ENCODE results near the gene SMAD2.

DNA sequence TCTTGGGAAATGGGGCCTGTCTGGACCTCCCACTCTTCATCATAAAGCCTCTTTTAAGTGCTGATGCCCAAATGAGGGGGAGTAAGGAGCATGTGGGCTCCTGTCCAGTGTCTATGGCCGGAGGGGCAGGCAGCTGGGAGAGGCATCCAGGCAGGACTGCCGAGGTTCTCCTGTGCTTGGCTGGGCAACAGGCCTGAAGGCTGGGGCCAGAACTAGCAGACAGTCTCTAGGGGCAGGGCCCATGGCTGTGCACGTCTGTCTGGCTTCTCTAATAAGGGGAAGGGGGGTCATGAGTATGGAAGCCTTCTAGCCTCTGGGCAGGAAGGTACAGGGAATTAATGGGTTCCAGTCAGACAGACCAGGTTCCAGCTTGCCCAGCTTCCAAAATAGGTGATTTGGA is 128.6 kb downstream of the SMAD2 start:
- TF ChIP-seq, protein P1, sequence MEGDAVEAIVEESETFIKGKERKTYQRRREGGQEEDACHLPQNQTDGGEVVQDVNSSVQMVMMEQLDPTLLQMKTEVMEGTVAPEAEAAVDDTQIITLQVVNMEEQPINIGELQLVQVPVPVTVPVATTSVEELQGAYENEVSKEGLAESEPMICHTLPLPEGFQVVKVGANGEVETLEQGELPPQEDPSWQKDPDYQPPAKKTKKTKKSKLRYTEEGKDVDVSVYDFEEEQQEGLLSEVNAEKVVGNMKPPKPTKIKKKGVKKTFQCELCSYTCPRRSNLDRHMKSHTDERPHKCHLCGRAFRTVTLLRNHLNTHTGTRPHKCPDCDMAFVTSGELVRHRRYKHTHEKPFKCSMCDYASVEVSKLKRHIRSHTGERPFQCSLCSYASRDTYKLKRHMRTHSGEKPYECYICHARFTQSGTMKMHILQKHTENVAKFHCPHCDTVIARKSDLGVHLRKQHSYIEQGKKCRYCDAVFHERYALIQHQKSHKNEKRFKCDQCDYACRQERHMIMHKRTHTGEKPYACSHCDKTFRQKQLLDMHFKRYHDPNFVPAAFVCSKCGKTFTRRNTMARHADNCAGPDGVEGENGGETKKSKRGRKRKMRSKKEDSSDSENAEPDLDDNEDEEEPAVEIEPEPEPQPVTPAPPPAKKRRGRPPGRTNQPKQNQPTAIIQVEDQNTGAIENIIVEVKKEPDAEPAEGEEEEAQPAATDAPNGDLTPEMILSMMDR (IDR thresholded peaks at IDR 0.05; ENCODE audit: insufficient read depth, low read depth, low read length): no peak
- TF ChIP-seq EZH2 (IDR thresholded peaks at IDR 0.05; ENCODE audit: insufficient read depth, low read length): no peak

All from astrocyte (in vitro differentiated cells and primary cell).